Thyroid gland (tissue), 4 donors: ENCODE measurements around the gene CACNB1. TPM values are rescaled to one million over a fixed set of nuclear protein-coding genes. Genes with fewer than 3 reads are reported as not detected.

Experiments
- DNase-seq, 2 donors: peaks; one replicate each; pipeline ENCODE4 v3.0.0-alpha.2; 2019
- H3K27ac ChIP-seq, 3 donors: fragments of 200-600 bp; sonication (generic); 1 replicate in 2 of 3; 2 replicates in 1 of 3; pipeline ENCODE4 v1.5.1; 2016 to 2019; ENCODE audit warnings: mild to moderate bottlenecking in 1 of 3, moderate library complexity in 1 of 3
- H3K27me3 ChIP-seq: fragments of 200-600 bp; sonication (generic); one replicate; pipeline ENCODE4 v1.5.1; 2019
- H3K36me3 ChIP-seq, 2 donors: fragments of 200-600 bp; sonication (generic); one replicate each; pipeline ENCODE4 v1.5.1; 2016 to 2019
- H3K4me1 ChIP-seq, 2 donors: fragments of 200-600 bp; sonication (generic); one replicate each; pipeline ENCODE4 v1.5.1; 2017 to 2019
- H3K4me3 ChIP-seq, 3 donors: fragments of 200-600 bp; sonication (generic); replicated peaks in 1 of 3; 1 replicate in 2 of 3; 2 replicates in 1 of 3; pipeline ENCODE4 v1.5.1; 2016; ENCODE audit warnings: mild to moderate bottlenecking in 1 of 3
- H3K9me3 ChIP-seq: fragments of 200-600 bp; sonication (generic); one replicate; pipeline ENCODE4 v1.5.1; 2017
- POLR2A ChIP-seq, 2 donors: fragments of 450-650 bp; IDR thresholded peaks; one replicate each; pipeline ENCODE4 v1.6.1; 2017; ENCODE audit warnings: antibody characterized with exemption in 2 of 2, mild to moderate bottlenecking in 2 of 2, moderate library complexity in 1 of 2
- WGBS, 2 donors: methylation state at CpG; one replicate each; pipeline ENCODE4 v1.1.5; 2017; 5-methylcytosine and 5-hydroxymethylcytosine counted together
- intact Hi-C: fragments of 100-400 bp; cut with DNase I; formaldehyde crosslinking; loops from one replicate; pipeline ENCODE4 v1.15.1; 2023
- total RNA-seq, 4 donors: library from RNA; depleted of rRNA; stranded (reverse); fragments of >200 nt; gene quantifications; one replicate each; pipeline ENCODE4 v1.2.3, GENCODE V29; 2016
- TF ChIP-seq, protein P1 (sequence below), 6 experiments: fragments of 200-600 bp in 3 of 6; fragments of 450-650 bp in 3 of 6; sonication (generic) in 3 of 6; IDR thresholded peaks; one replicate each; pipeline ENCODE4 v1.5.1; 2016 to 2019; ENCODE audit warnings: antibody characterized with exemption in 6 of 6, mild to moderate bottlenecking in 2 of 6, inconsistent platforms in 1 of 6, moderate library complexity in 1 of 6

Gene CACNB1
- total RNA-seq, 4 donors from 2014 or later, result 5.8 to 10.1 (median 7.8) TPM

GRCh38 chr17:39125143-39125875 lies 72.2 kb downstream of the CACNB1 start:
- H3K9me3 ChIP-seq, result no peaks in the 10 kb centered on the region
- H3K4me3 ChIP-seq, result no peak overlapping the region
- TF ChIP-seq, protein P1, sequence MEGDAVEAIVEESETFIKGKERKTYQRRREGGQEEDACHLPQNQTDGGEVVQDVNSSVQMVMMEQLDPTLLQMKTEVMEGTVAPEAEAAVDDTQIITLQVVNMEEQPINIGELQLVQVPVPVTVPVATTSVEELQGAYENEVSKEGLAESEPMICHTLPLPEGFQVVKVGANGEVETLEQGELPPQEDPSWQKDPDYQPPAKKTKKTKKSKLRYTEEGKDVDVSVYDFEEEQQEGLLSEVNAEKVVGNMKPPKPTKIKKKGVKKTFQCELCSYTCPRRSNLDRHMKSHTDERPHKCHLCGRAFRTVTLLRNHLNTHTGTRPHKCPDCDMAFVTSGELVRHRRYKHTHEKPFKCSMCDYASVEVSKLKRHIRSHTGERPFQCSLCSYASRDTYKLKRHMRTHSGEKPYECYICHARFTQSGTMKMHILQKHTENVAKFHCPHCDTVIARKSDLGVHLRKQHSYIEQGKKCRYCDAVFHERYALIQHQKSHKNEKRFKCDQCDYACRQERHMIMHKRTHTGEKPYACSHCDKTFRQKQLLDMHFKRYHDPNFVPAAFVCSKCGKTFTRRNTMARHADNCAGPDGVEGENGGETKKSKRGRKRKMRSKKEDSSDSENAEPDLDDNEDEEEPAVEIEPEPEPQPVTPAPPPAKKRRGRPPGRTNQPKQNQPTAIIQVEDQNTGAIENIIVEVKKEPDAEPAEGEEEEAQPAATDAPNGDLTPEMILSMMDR (IDR thresholded peaks at IDR 0.05), result no peak
- TF ChIP-seq POLR2A (IDR thresholded peaks at IDR 0.05), result no peak
- H3K27me3 ChIP-seq, result no peaks in the 10 kb centered on the region
- H3K27ac ChIP-seq, result no peak overlapping the region
- no peaks in the 10 kb centered on the region for H3K4me1 ChIP-seq
- DNase-seq, result no peak
- intact Hi-C loops, result no loop called here
- 91 to 93% methylated on average over 2 of the region's 2 CpGs for WGBS, 2 donors
- H3K36me3 ChIP-seq, result no peaks in the 10 kb centered on the region

DNA sequence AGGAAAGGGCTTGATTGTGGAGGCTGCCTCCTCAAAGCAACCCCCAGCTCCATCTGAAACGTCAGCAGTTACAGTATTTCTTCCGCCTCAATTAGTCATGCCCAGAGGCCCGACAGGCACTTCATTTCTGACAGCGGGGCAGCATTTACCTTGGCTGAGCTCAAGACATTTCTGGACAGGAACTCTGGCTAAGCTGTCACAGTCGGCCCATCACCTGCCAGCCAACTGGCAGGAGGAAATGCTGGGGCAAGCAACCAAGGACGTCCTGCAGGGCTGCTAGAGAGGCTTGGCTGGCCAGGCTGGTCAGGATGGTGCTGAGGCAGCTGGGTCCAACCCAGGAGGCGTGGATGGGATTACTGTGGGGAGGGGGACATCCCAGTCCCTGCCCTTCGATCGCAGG lies 73.8 kb downstream of the CACNB1 start:
- no peak for TF ChIP-seq POLR2A (IDR thresholded peaks at IDR 0.05)
- TF ChIP-seq, protein P1 (IDR thresholded peaks at IDR 0.05), result no peak
- H3K4me3 ChIP-seq, result no peak overlapping the region
- no peaks in the 10 kb centered on the region for H3K4me1 ChIP-seq
- no peak overlapping the region for H3K27ac ChIP-seq
- no peak for DNase-seq
- H3K27me3 ChIP-seq, result no peaks in the 10 kb centered on the region
- H3K9me3 ChIP-seq, result no peaks in the 10 kb centered on the region
- H3K36me3 ChIP-seq, result no peaks in the 10 kb centered on the region
- WGBS, 2 donors, result 63 to 92% methylated on average over 6 of the region's 9 CpGs
- intact Hi-C loops, result no loop called here

Other genes with a start within 250 kb of the CACNB1 start
- not detected for gene FBXO47, start 230.3 kb downstream of the CACNB1 start, total RNA-seq
- gene PLXDC1, start 46.0 kb downstream of the CACNB1 start, total RNA-seq, result 10 to 100 TPM in 1 of 4 donors, 1 to 10 TPM in 3; 1.8 to 13.4 (median 6.4) TPM
- gene ARL5C, start 31.5 kb downstream of the CACNB1 start, total RNA-seq, result not detected
- gene RPL19, start 2.6 kb upstream of the CACNB1 start, total RNA-seq, result 1,000 to 10,000 TPM; 2,008 to 3,549 (median 2,319) TPM
- gene STAC2, start 28.3 kb upstream of the CACNB1 start, total RNA-seq, result not detected
- 10 to 100 TPM; 17.2 to 27.7 (median 22.2) TPM for gene FBXL20, start 204.0 kb upstream of the CACNB1 start, total RNA-seq